GM13976 (cell line): Measurements from ENCODE around the gene PCNX1.
"Not testable (repeated sequence)": the region's sequence is repeated elsewhere in the genome, so short reads cannot be mapped to it uniquely, and the experiment has no call there.

Experiments used
- DNase-seq: peaks from one replicate; pipeline ENCODE4 v3.0.0; 2012; ENCODE audit warnings: low spot score
- in situ Hi-C: fragments of 300-500 bp; cut with MboI; formaldehyde crosslinking; loops from one replicate; pipeline ENCODE4 v1.12.0; 2022; ENCODE audit warnings: low sequenced_read_pairs, mixed read lengths, inconsistent platforms; ENCODE audit not compliant: unreplicated experiment
- TF ChIP-seq, protein P1 (sequence below): IDR thresholded peaks from 2 replicates; pipeline ENCODE4 v1.5.1; 2012; ENCODE audit warnings: borderline replicate concordance, mild to moderate bottlenecking; ENCODE audit not compliant: insufficient read depth; ENCODE audit errors: extremely low read depth, missing control alignments, control extremely low read depth

PCNX1 gene

DNA sequence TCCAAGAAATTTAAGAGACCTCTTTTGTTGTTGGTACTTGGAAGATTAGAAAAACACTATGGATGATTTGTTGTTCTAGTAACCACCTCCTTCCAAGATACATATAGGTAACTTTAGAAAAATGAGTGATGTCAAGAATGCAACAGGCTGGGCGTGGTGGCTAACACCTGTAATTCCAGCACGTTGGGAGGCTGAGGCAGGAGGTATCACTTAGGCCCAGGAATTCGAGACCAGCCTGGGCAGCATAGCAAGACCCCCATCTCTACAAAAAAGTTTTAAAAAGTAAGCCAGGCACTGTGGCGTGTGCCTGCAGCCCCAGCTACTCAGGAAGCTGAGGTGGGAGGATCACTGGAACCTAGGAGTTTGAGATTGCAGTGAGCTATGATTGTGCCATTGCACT, 97.8 kb downstream of the PCNX1 start:
- TF ChIP-seq, protein P1, sequence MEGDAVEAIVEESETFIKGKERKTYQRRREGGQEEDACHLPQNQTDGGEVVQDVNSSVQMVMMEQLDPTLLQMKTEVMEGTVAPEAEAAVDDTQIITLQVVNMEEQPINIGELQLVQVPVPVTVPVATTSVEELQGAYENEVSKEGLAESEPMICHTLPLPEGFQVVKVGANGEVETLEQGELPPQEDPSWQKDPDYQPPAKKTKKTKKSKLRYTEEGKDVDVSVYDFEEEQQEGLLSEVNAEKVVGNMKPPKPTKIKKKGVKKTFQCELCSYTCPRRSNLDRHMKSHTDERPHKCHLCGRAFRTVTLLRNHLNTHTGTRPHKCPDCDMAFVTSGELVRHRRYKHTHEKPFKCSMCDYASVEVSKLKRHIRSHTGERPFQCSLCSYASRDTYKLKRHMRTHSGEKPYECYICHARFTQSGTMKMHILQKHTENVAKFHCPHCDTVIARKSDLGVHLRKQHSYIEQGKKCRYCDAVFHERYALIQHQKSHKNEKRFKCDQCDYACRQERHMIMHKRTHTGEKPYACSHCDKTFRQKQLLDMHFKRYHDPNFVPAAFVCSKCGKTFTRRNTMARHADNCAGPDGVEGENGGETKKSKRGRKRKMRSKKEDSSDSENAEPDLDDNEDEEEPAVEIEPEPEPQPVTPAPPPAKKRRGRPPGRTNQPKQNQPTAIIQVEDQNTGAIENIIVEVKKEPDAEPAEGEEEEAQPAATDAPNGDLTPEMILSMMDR: no peak
- DNase-seq: no peak
- in situ Hi-C loops: no loop called here

DNA sequence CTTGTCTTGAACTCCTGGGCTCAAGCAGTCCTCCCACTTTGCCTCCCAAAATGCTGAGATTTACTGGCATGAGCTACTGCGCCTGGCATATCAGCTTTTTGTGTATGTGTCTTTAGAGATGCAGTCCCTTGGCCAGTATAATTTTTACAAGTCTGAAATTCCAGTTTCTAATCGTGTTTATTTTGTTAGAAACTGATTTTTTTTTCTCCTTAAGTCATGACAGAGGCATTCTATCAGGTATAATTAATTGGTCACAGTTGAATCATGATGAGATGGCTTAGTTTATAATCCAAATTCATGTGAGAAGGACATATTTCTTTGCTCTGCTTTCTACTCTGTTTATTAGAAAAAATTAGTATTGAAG, 98.9 kb downstream of the PCNX1 start:
- TF ChIP-seq, protein P1: no peak
- in situ Hi-C loops: no loop called here
- DNase-seq: no peak

DNA sequence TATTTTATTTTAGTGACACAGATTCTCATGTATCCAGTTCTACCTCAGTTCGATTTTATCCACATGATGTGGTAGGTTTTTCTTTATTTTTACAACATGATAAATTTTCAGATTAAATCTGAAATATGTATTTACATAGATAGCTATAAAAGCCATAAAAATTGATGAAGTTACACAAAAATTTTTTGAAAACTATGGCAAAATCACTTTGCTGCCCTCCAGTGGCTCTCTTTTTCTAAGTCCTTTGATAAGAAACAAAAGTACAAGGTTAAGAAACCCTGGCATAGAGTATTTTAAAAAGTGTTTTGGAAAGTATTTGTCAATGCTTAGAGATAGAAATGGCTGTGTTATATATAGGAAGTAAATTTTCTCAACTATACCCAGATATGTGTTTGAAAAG, 104.2 kb downstream of the PCNX1 start:
- no peak for DNase-seq
- TF ChIP-seq, protein P1: peak; percentile 6
- in situ Hi-C loops: no loop called here

DNA sequence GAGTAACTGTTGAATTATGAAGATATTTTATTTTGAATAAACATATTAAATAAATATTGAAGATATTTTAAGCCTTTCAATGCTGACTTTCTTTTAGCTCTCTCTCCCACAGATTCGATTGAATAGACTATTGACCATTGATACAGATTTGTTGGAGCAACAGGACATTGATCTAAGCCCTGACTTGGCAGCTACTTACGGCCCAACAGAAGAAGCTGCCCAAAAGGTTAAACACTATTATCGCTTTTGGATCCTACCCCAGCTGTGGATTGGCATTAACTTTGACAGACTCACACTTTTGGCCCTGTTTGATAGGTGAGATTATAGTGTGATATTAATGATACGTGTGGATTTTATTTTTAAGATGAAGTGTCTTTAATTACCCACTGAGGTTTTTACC, 105.6 kb downstream of the PCNX1 start:
- DNase-seq: no peak
- in situ Hi-C loops: no loop called here
- TF ChIP-seq, protein P1: no peak

DNA sequence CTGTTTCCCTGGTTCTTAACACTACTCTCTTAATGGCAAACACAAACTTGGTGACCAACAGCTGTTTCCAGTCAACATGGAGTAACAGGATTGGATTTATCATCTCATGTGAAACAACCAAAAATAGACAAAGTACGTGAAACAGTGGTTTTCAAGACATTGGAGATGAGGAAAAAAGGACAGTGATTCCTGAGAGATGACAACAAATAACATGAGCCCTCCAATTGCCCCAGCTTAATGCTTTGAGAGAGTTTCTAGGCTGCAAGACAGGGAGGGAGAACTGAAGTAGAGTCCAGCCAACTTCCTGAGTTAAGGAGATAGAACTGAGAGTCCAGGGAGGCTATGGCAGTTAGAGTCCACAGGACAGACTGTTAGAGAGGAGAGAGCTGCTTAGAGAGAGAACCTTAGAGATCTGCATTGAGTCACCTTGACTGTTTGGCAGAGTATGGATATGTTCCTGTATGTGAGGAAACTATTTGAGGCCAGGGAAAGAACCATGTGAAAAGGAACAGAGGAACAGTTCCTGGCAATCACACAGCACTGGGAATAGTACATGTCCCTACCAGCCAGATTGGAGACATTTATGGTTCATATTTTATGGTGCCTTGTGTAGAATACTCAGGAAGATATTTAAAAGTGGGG, 106.4 kb downstream of the PCNX1 start:
- no peak for DNase-seq
- in situ Hi-C loops: no loop called here
- TF ChIP-seq, protein P1: no peak

DNA sequence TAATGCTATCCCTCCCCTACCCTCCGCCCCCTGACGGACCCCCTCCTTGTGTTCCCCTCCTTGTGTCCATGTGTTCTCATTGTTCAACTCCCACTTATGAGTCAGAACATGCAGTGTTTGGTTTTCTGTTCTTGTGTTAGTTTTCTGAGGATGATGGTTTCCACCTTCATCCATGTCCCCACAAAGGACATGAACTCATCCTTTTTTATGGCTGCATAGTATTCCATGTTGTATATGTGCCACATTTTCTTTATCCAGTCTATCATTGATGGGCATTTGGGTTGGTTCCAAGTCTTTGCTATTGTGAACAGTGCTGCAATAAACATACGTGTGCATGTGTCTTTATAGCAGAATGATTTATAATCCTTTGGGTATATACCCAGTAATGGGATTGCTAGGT, 112.7 kb downstream of the PCNX1 start:
- DNase-seq, in situ Hi-C loops: not testable (repeated sequence)

DNA sequence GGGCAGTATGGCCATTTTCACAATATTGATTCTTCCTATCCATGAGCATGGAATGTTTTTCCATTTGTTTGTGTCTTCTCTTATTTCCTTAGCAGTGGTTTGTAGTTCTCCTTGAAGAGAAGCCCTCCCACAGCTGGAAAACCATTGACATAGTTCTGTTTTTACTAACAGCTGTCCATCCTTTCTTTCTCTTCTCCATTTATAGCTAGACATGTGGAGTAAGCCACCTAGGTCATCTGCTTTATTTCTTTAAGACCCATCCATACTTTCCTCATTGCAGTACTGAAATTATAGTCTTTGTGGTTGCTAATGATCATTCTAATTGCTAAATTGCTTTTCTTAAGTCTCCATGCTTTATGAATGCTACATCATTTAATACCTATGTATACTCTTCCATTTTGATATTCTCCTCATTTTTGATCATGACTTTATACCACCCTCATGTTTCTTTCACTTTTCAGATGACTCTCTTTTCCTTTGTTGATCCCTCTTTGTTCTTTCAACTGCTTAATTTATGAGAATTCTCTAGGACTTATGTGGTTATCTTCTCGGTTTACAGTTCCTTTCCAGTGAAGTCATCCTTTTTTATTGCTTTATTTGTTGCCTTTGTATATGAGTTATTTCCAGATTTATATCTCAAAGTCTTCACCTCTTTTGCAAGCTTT, 114.2 kb downstream of the PCNX1 start:
- no peak for DNase-seq

More for the DNA sequence above, 114.2 kb downstream of the PCNX1 start:
- in situ Hi-C loops: no loop called here
- TF ChIP-seq, protein P1: no peak
